GM21526 (cell line): Measurements from ENCODE around the gene RBP5.

Experiments used
- ATAC-seq: cut with Tn5 transposase; IDR thresholded peaks from one replicate; pipeline ENCODE4 v1.9.1; 2021; ENCODE audit warnings: moderate library complexity; ENCODE audit not compliant: unreplicated experiment, low FRiP score

The RBP5 gene

GRCh38 chr12:7079826-7080125 is 48.9 kb downstream of the RBP5 start:
- ATAC-seq, result no peak

- ATAC-seq, result no peak
Observed at GRCh38 chr12:7078163-7078562, 50.5 kb downstream of the RBP5 start.

GRCh38 chr12:7076493-7076892 is 52.2 kb downstream of the RBP5 start:
- no peak for ATAC-seq

- no peak for ATAC-seq
Observed at GRCh38 chr12:7075939-7076338, 52.8 kb downstream of the RBP5 start.

- no peak for ATAC-seq
Observed at GRCh38 chr12:7075518-7075917, 53.2 kb downstream of the RBP5 start.

- no peak for ATAC-seq
Observed at GRCh38 chr12:7073946-7074345, 54.7 kb downstream of the RBP5 start.
